H1 (cell line): ENCODE measurements around the gene TRIM28. TPM values are rescaled to one million over a fixed set of nuclear protein-coding genes. Genes with fewer than 3 reads are reported as not detected.
A peak's percentile ranks its signal among the peaks of the same experiment; 100 is the strongest.

ENCODE experiments used
- CTCF ChIA-PET: fragments of 300-600 bp; sonication (Branson Sonifier 250); formaldehyde crosslinking; loops from one replicate; lab custom pipeline; 2021; ENCODE audit not compliant: partially characterized antibody; lab: Charles Lee
- POLR2A ChIA-PET: fragments of 300-600 bp; sonication (Branson Sonifier 250); formaldehyde crosslinking; loops from one replicate; lab custom pipeline; 2021; ENCODE audit warnings: inconsistent platforms; ENCODE audit not compliant: partially characterized antibody; lab: Charles Lee
- DNase-seq, 2 experiments: peaks; one replicate each; pipeline versions ENCODE4 v3.0.0 to v3.0.0-alpha.2; 2010 to 2022; ENCODE audit warnings: low spot score in 2 of 2, low read depth in 1 of 2, mixed read lengths in 1 of 2
- FAIRE-seq: peaks from 2 replicates; lab custom pipeline; 2011; peaks lifted over from hg19 to GRCh38; lab: Jason Lieb, UNC
- H2AFZ ChIP-seq: 2 replicates; pipeline ENCODE4 v1.8.1; 2012; ENCODE audit warnings: low read length, inconsistent platforms
- H2AK5ac ChIP-seq: 2 replicates; pipeline ENCODE4 v1.6.1; 2013; ENCODE audit warnings: low read depth, low read length
- H2BK120ac ChIP-seq: replicated peaks from 2 replicates; pipeline ENCODE3; 2013; ENCODE audit warnings: low read depth, low read length, inconsistent platforms
- H2BK12ac ChIP-seq: 2 replicates; pipeline ENCODE4 v1.6.1; 2013; ENCODE audit warnings: low read depth, low read length
- H2BK15ac ChIP-seq: 2 replicates; pipeline ENCODE4 v1.6.1; 2013; ENCODE audit warnings: low read length
- H2BK20ac ChIP-seq: 2 replicates; pipeline ENCODE4 v1.6.1; 2013; ENCODE audit warnings: low read length
- H2BK5ac ChIP-seq: 2 replicates; pipeline ENCODE4 v1.6.1; 2013; ENCODE audit warnings: low read depth, low read length
- H3K14ac ChIP-seq: 2 replicates; pipeline ENCODE4 v1.6.1; 2013; ENCODE audit warnings: inconsistent platforms; ENCODE audit not compliant: insufficient read length
- H3K18ac ChIP-seq: 2 replicates; pipeline ENCODE4 v1.6.1; 2013; ENCODE audit warnings: low read length; ENCODE audit errors: extremely low read depth
- H3K23ac ChIP-seq: 2 replicates; pipeline ENCODE4 v1.6.1; 2013; ENCODE audit warnings: inconsistent platforms; ENCODE audit not compliant: insufficient read length
- H3K23me2 ChIP-seq: 2 replicates; pipeline ENCODE4 v1.6.1; 2013; ENCODE audit warnings: low read depth, low read length
- H3K27ac ChIP-seq: 2 replicates; pipeline ENCODE4 v1.6.1; 2011; ENCODE audit warnings: low read depth, low read length, inconsistent platforms
- H3K27me3 ChIP-seq, 4 experiments: replicated peaks in 1 of 4; 1 replicate in 1 of 4; 2 replicates in 3 of 4; pipeline versions ENCODE4 v1.6.1 to v1.8.1; 2011 to 2013; ENCODE audit warnings: low read length in 3 of 4, mild to moderate bottlenecking in 3 of 4, inconsistent platforms in 2 of 4, mixed read lengths in 2 of 4, moderate library complexity in 1 of 4; ENCODE audit not compliant: control insufficient read depth in 3 of 4, insufficient read depth in 3 of 4; ENCODE audit errors: extremely low read depth in 1 of 4
- H3K36me3 ChIP-seq, 4 experiments: 2 replicates each; pipeline versions ENCODE4 v1.6.1 to v1.8.1; 2011 to 2013; ENCODE audit warnings: mild to moderate bottlenecking in 4 of 4, low read length in 3 of 4, moderate library complexity in 2 of 4, control low read depth in 1 of 4, inconsistent platforms in 1 of 4; ENCODE audit not compliant: insufficient read depth in 4 of 4, control insufficient read depth in 2 of 4
- H3K4ac ChIP-seq: replicated peaks from 2 replicates; pipeline ENCODE3; 2013; ENCODE audit warnings: low read length, low read depth, mixed read lengths, inconsistent platforms; ENCODE audit not compliant: insufficient read length
- H3K4me1 ChIP-seq, 4 experiments: replicated peaks in 1 of 4; 1 replicate in 1 of 4; 2 replicates in 3 of 4; pipeline versions ENCODE4 v1.6.1 to v1.8.1; 2011 to 2013; ENCODE audit warnings: low read length in 3 of 4, inconsistent platforms in 2 of 4, mixed read lengths in 1 of 4; ENCODE audit not compliant: insufficient read depth in 4 of 4, control insufficient read depth in 3 of 4
- H3K4me2 ChIP-seq, 2 experiments: 2 replicates each; pipeline versions ENCODE4 v1.6.1 to v1.8.1; 2011 to 2013; ENCODE audit warnings: low read depth in 2 of 2, low read length in 2 of 2, control low read depth in 1 of 2, inconsistent platforms in 1 of 2, mild to moderate bottlenecking in 1 of 2; ENCODE audit not compliant: insufficient read depth in 1 of 2
- H3K4me3 ChIP-seq, 4 experiments: fragments of 200-600, 300-600 bp in 1 of 4; sonication (generic), shearing (Covaris generic), sonication (Bioruptor Twin) in 1 of 4; 2 replicates each; pipeline versions ENCODE4 v1.5.1 to v1.8.1; 2011 to 2016; ENCODE audit warnings: low read length in 4 of 4, low read depth in 3 of 4, control low read depth in 2 of 4, inconsistent platforms in 2 of 4, mild to moderate bottlenecking in 2 of 4, mixed read lengths in 1 of 4, moderate library complexity in 1 of 4; ENCODE audit not compliant: insufficient read depth in 2 of 4; ENCODE audit errors: extremely low read depth in 1 of 4
- H3K56ac ChIP-seq: replicated peaks from 2 replicates; pipeline ENCODE3; 2013; ENCODE audit warnings: low read depth, mild to moderate bottlenecking, mixed read lengths, low read length, inconsistent platforms; ENCODE audit not compliant: insufficient read length
- H3K79me1 ChIP-seq: 2 replicates; pipeline ENCODE4 v1.6.1; 2013; ENCODE audit warnings: low read depth, low read length, control low read depth
- H3K79me2 ChIP-seq, 2 experiments: 2 replicates each; pipeline versions ENCODE4 v1.6.1 to v1.8.1; 2012 to 2013; ENCODE audit warnings: low read length in 2 of 2, mild to moderate bottlenecking in 2 of 2, inconsistent platforms in 1 of 2; ENCODE audit not compliant: insufficient read depth in 2 of 2, control insufficient read depth in 1 of 2
- H3K9ac ChIP-seq, 4 experiments: replicated peaks in 1 of 4; 1 replicate in 1 of 4; 2 replicates in 3 of 4; pipeline versions ENCODE4 v1.6.1 to v1.8.1; 2011 to 2013; ENCODE audit warnings: low read depth in 3 of 4, low read length in 3 of 4, control low read depth in 2 of 4, mild to moderate bottlenecking in 2 of 4, moderate library complexity in 2 of 4, inconsistent platforms in 1 of 4; ENCODE audit errors: extremely low read depth in 1 of 4
- H3K9me3 ChIP-seq, 2 experiments: 2 replicates each; pipeline versions ENCODE4 v1.6.1 to v1.8.1; 2012 to 2013; ENCODE audit warnings: mild to moderate bottlenecking in 2 of 2, moderate library complexity in 2 of 2, control low read depth in 1 of 2, inconsistent platforms in 1 of 2, low read depth in 1 of 2, low read length in 1 of 2, mixed read lengths in 1 of 2; ENCODE audit not compliant: insufficient read depth in 2 of 2
- H4K20me1 ChIP-seq, 2 experiments: replicated peaks in 1 of 2; 2 replicates each; pipeline versions ENCODE3 to v1.8.1; 2011 to 2013; ENCODE audit warnings: inconsistent platforms in 2 of 2, low read length in 2 of 2, mild to moderate bottlenecking in 1 of 2; ENCODE audit not compliant: insufficient read depth in 2 of 2, control insufficient read depth in 1 of 2
- H4K5ac ChIP-seq: 2 replicates; pipeline ENCODE4 v1.6.1; 2013; ENCODE audit warnings: low read length, low read depth, mixed read lengths, inconsistent platforms; ENCODE audit not compliant: insufficient read length
- H4K8ac ChIP-seq: 2 replicates; pipeline ENCODE4 v1.8.0; 2013; ENCODE audit warnings: mild to moderate bottlenecking, moderate library complexity, low read length, inconsistent platforms; ENCODE audit not compliant: insufficient read depth; ENCODE audit errors: extremely low read depth
- H4K91ac ChIP-seq: replicated peaks from 2 replicates; pipeline ENCODE3; 2013; ENCODE audit warnings: low read length, mixed read lengths, inconsistent platforms; ENCODE audit not compliant: insufficient read length
- ATF3 ChIP-seq: IDR thresholded peaks from 2 replicates; pipeline ENCODE4 v1.6.1; 2011; ENCODE audit warnings: low read depth, mild to moderate bottlenecking, low read length; ENCODE audit not compliant: insufficient read depth
- BCL11A ChIP-seq, 2 experiments: IDR thresholded peaks; one replicate each; pipeline ENCODE4 v1.6.1; 2011; ENCODE audit warnings: low read depth in 2 of 2, low read length in 2 of 2, mild to moderate bottlenecking in 2 of 2
- CBX5 ChIP-seq: fragments of 300-800, 300-1000 bp; sonication (generic); IDR thresholded peaks from 2 replicates; pipeline ENCODE4 v1.7.1; 2016; ENCODE audit warnings: antibody characterized with exemption, low read length, low read depth
- CEBPB ChIP-seq: IDR thresholded peaks from 2 replicates; pipeline ENCODE4 v1.6.1; 2012; ENCODE audit warnings: low read depth, low read length
- CHD2 ChIP-seq: IDR thresholded peaks from 2 replicates; pipeline ENCODE4 v1.6.1; 2012; ENCODE audit warnings: low read length, improper control_type of control experiment
- NANOG ChIP-seq: IDR thresholded peaks from 2 replicates; pipeline ENCODE4 v1.6.1; 2011; ENCODE audit warnings: low read length, low read depth, mild to moderate bottlenecking, inconsistent platforms; ENCODE audit not compliant: insufficient read depth, poor library complexity, severe bottlenecking
- POU5F1 ChIP-seq: IDR thresholded peaks from 2 replicates; pipeline ENCODE4 v1.6.1; 2011; ENCODE audit warnings: low read depth, mild to moderate bottlenecking, low read length, moderate library complexity
- RFX5 ChIP-seq: IDR thresholded peaks from 2 replicates; pipeline ENCODE4 v1.6.1; 2011; ENCODE audit warnings: low read depth, low read length, improper control_type of control experiment, borderline replicate concordance
- RXRA ChIP-seq: IDR thresholded peaks from 2 replicates; pipeline ENCODE4 v1.6.1; 2011; ENCODE audit warnings: low read depth, mild to moderate bottlenecking, low read length, moderate library complexity; ENCODE audit not compliant: insufficient read depth
- SUZ12 ChIP-seq: fragments of 200-600 bp; sonication (generic); IDR thresholded peaks from 2 replicates; pipeline ENCODE4 v1.6.1; 2012; ENCODE audit warnings: mild to moderate bottlenecking, inconsistent platforms, low read length, moderate library complexity, mixed read lengths
- ZNF274 ChIP-seq: IDR thresholded peaks from 2 replicates; pipeline ENCODE4 v1.7.0; 2012; ENCODE audit warnings: low read length, borderline replicate concordance; ENCODE audit errors: extremely low read depth
- WGBS, 2 experiments: shearing (Covaris generic) in 1 of 2; methylation state at CpG; one replicate each; pipeline versions ENCODE4 v1.1.6 to v1.1.7; 2013 to 2015; ENCODE audit warnings: low lambda C conversion rate in 2 of 2, mixed read lengths in 2 of 2, inconsistent platforms in 1 of 2, low coverage in 1 of 2, missing lambda C conversion rate in 1 of 2; ENCODE audit not compliant: insufficient replicate concordance in 2 of 2, insufficient coverage in 1 of 2, insufficient read length in 1 of 2; ENCODE audit errors: extremely low coverage in 1 of 2, missing lambda C conversion rate in 1 of 2; 5-methylcytosine and 5-hydroxymethylcytosine counted together
- polyA plus RNA-seq, 7 experiments: library from polyadenylated mRNA; depleted of rRNA in 3 of 7; stranded (reverse) in 5 of 7; unstranded in 2 of 7; fragments of >200 nt in 5 of 7; fragments of 200-250 nt in 2 of 7; gene quantifications; 1 replicate in 5 of 7; 2 replicates in 1 of 7; 4 replicates in 1 of 7; pipeline versions ENCODE4 v1.2.1 to v1.2.3, GENCODE V29; 2011 to 2013; ENCODE audit warnings: missing spikeins in 2 of 7, mixed read lengths in 2 of 7
- total RNA-seq: library from RNA; stranded (reverse); fragmentation: NEBNext Ultra II Directional; extraction: Animal tissue kit (Norgen Biotek cat#: 25700); gene quantifications from 2 replicates; pipeline ENCODE4 v1.2.1, GENCODE V29; 2021

Gene TRIM28
- total and polyA plus RNA-seq, 2 of the 8 experiments (the other 6 are each of a cell fraction or from before 2014, with no cell fraction given) = 1,433 to 1,442 TPM

GRCh38 chr19:58553799-58554493 lies 10.1 kb downstream of the TRIM28 start:
- FAIRE-seq = no peak
- DNase-seq = peak in 1 of 2 experiments; percentile 59
- H2BK5ac ChIP-seq = peak overlapping the region; percentile 95; the same call in 1 of the 2 replicates
- H3K79me2 ChIP-seq = peaks cover 7 to 27% of the 10 kb centered on the region in 2 experiments
- CTCF ChIA-PET = interaction anchor here (0.7 to 4.6 kb wide), 6 partner anchors 8 to 40 kb away, joined by 3 to 33 read pairs (median 6); partner anchors contain the start of genes TRIM28 and ZBTB45
- H3K23ac ChIP-seq = no peak overlapping the region
- H4K20me1 ChIP-seq = peaks cover 7 to 24% of the 10 kb centered on the region in 2 experiments
- peaks cover 28 to 49% (median 40%) of the 10 kb centered on the region in 4 experiments for H3K36me3 ChIP-seq
- H2BK12ac ChIP-seq = no peak overlapping the region
- H3K27ac ChIP-seq = peak overlapping the region; percentile 65
- H4K8ac ChIP-seq = no peak overlapping the region
- POLR2A ChIA-PET = interaction anchor here (0.5 to 13.8 kb wide), 17 partner anchors 9 to 599 kb away, joined by 3 to 650 read pairs (median 6); partner anchors contain the start of genes MZF1, RNF225, RPS5 and SLC27A5
- H3K4me1 ChIP-seq = peaks cover 0 to 21% (median 12%) of the 10 kb centered on the region in 4 experiments; a peak in 6 of 7 replicates
- H3K9me3 ChIP-seq = no peaks in the 10 kb centered on the region
- H2BK120ac ChIP-seq = no peak overlapping the region
- H3K4me3 ChIP-seq = peak overlapping the region; percentile 62 to 79 (median 68)
- 0 out of 2 replicates have a peak overlapping the region, but pooled peaks have one; percentile 92 for H3K18ac ChIP-seq
- no peak overlapping the region for H3K14ac ChIP-seq
- H3K79me1 ChIP-seq = peaks cover 8% of the 10 kb centered on the region
- H3K27me3 ChIP-seq = no peaks in the 10 kb centered on the region
- no peak overlapping the region for H2BK20ac ChIP-seq
- H3K56ac ChIP-seq = no peak overlapping the region
- H2BK15ac ChIP-seq = peak overlapping the region; percentile 46; the same call in 1 of the 2 replicates
- H3K23me2 ChIP-seq = peaks cover 16% of the 10 kb centered on the region
- no peak overlapping the region for H2AFZ ChIP-seq
- no peak overlapping the region for H4K91ac ChIP-seq
- H3K9ac ChIP-seq = peak overlapping the region in 3 of 4 experiments; percentile 72 to 91 (median 88); a peak in 6 of 7 replicates
- no peak overlapping the region for H3K4ac ChIP-seq
- no peak overlapping the region for H4K5ac ChIP-seq
- 73% methylated on average over 18 of the region's 18 CpGs; no CpG with 5 or more reads in 1 of the 2 experiments for WGBS, 2 experiments
- peak overlapping the region; percentile 76 to 88 for H3K4me2 ChIP-seq
- H2AK5ac ChIP-seq = no peak overlapping the region
- no peak for TF ChIP-seq CHD2
- no peak for TF ChIP-seq BCL11A (IDR thresholded peaks at IDR 0.05; ENCODE audit: low read depth in 2 of 2, low read length in 2 of 2)
- no peak for TF ChIP-seq RFX5
- no peak for TF ChIP-seq POU5F1
- no peak for TF ChIP-seq SUZ12
- TF ChIP-seq CBX5 = no peak
- no peak for TF ChIP-seq ATF3
- TF ChIP-seq ZNF274 = no peak
- no peak for TF ChIP-seq CEBPB
- TF ChIP-seq NANOG = no peak
- no peak for TF ChIP-seq RXRA
